ENCODE results near the gene KCNQ5.

KCNQ5 gene

DNA sequence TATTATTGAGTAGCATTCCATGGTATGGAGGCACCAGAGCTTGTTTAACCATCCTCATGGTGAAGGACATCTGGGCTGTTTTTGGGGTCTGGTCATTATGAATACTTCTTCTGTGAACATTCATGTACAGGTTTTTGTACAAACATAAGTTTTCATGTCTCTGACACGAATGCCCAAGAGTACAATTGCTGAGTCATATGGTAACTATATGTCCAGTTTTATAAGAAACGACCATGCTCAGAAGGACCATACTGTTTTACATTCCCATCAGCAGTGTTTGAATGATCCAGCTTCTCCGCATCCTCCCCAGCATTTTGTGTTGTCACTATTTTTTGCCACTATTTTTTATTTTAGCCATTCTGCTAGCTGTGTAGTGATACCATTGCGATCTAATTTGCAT lies 414.8 kb downstream of the KCNQ5 start:
- TF ChIP-seq EZH2 (IDR thresholded peaks at IDR 0.05; ENCODE audit: borderline replicate concordance, low read length) (no peak), CTCF (IDR thresholded peaks at IDR 0.05; ENCODE audit: low read length) (no peak)
- H3K36me3 ChIP-seq (ENCODE audit: insufficient read depth, low read length): no peaks in the 10 kb centered on the region
- no peaks in the 10 kb centered on the region for H3F3A ChIP-seq (ENCODE audit: insufficient read depth, low read length)
- no peak overlapping the region for H2AFZ ChIP-seq (ENCODE audit: low read length)
- H4K20me1 ChIP-seq (ENCODE audit: insufficient read depth, low read length): no peaks in the 10 kb centered on the region
- H3K9ac ChIP-seq (ENCODE audit: low read length): no peak overlapping the region
- H3K4me2 ChIP-seq (ENCODE audit: low read length): no peak overlapping the region
- peaks cover 9% of the 10 kb centered on the region; the same call in 1 of the 2 replicates for H3K9me3 ChIP-seq (ENCODE audit: low read length)
- H3K4me1 ChIP-seq (ENCODE audit: insufficient read depth, low read length, severe bottlenecking): no peaks in the 10 kb centered on the region
- no peak overlapping the region for H3K27ac ChIP-seq (ENCODE audit: low read depth, low read length, poor library complexity, severe bottlenecking)
- no peak overlapping the region for H3K4me3 ChIP-seq (ENCODE audit: low read depth, low read length, poor library complexity, severe bottlenecking)
- H3K79me2 ChIP-seq (ENCODE audit: insufficient read depth, low read length): no peaks in the 10 kb centered on the region
- no peaks in the 10 kb centered on the region for H3K9me2 ChIP-seq (ENCODE audit: low read depth, low read length)
- H3K27me3 ChIP-seq (ENCODE audit: insufficient read depth, low read length): no peaks in the 10 kb centered on the region

- Histone ChIP-seq H3K79me2 (ENCODE audit: insufficient read depth, low read length) (no peaks in the 10 kb centered on the region), H3K9me3 (ENCODE audit: low read length) (peaks cover 9% of the 10 kb centered on the region; the same call in 1 of the 2 replicates), H3K27me3 (ENCODE audit: insufficient read depth, low read length) (no peaks in the 10 kb centered on the region), H3K4me2 (ENCODE audit: low read length) (no peak overlapping the region), H2AFZ (ENCODE audit: low read length) (no peak overlapping the region), H3K4me1 (ENCODE audit: insufficient read depth, low read length, severe bottlenecking) (no peaks in the 10 kb centered on the region), H4K20me1 (ENCODE audit: insufficient read depth, low read length) (no peaks in the 10 kb centered on the region), H3F3A (ENCODE audit: insufficient read depth, low read length) (no peaks in the 10 kb centered on the region), H3K27ac (ENCODE audit: low read depth, low read length, poor library complexity, severe bottlenecking) (no peak overlapping the region), H3K4me3 (ENCODE audit: low read depth, low read length, poor library complexity, severe bottlenecking) (no peak overlapping the region), H3K9ac (ENCODE audit: low read length) (no peak overlapping the region), H3K36me3 (ENCODE audit: insufficient read depth, low read length) (no peaks in the 10 kb centered on the region; the same call in 1 of the 2 replicates), H3K9me2 (ENCODE audit: low read depth, low read length) (no peaks in the 10 kb centered on the region)
- TF ChIP-seq CTCF (IDR thresholded peaks at IDR 0.05; ENCODE audit: low read length): no peak
These were observed 419.2 kb downstream of the KCNQ5 start for GRCh38 chr6:73041051-73041450.

GRCh38 chr6:73042892-73043291 lies 421.0 kb downstream of the KCNQ5 start:
- TF ChIP-seq EZH2 (IDR thresholded peaks at IDR 0.05; ENCODE audit: borderline replicate concordance, low read length) (no peak), CTCF (IDR thresholded peaks at IDR 0.05; ENCODE audit: low read length) (no peak)
- H3K79me2 ChIP-seq (ENCODE audit: insufficient read depth, low read length): no peaks in the 10 kb centered on the region
- no peaks in the 10 kb centered on the region for H3F3A ChIP-seq (ENCODE audit: insufficient read depth, low read length)
- no peak overlapping the region for H3K4me2 ChIP-seq (ENCODE audit: low read length)
- no peak overlapping the region for H2AFZ ChIP-seq (ENCODE audit: low read length)
- no peaks in the 10 kb centered on the region for H3K9me2 ChIP-seq (ENCODE audit: low read depth, low read length)
- no peak overlapping the region for H3K27ac ChIP-seq (ENCODE audit: low read depth, low read length, poor library complexity, severe bottlenecking)
- H3K4me3 ChIP-seq (ENCODE audit: low read depth, low read length, poor library complexity, severe bottlenecking): no peak overlapping the region
- no peaks in the 10 kb centered on the region; the same call in 1 of the 2 replicates for H3K36me3 ChIP-seq (ENCODE audit: insufficient read depth, low read length)
- H3K9me3 ChIP-seq (ENCODE audit: low read length): peaks cover 9% of the 10 kb centered on the region; the same call in 1 of the 2 replicates
- no peaks in the 10 kb centered on the region for H4K20me1 ChIP-seq (ENCODE audit: insufficient read depth, low read length)
- H3K4me1 ChIP-seq (ENCODE audit: insufficient read depth, low read length, severe bottlenecking): no peaks in the 10 kb centered on the region
- no peak overlapping the region for H3K9ac ChIP-seq (ENCODE audit: low read length)
- no peaks in the 10 kb centered on the region for H3K27me3 ChIP-seq (ENCODE audit: insufficient read depth, low read length)
